GM19468 (cell line): ENCODE data around the gene LAIR1.
"Not testable (repeated sequence)": the region's sequence is repeated elsewhere in the genome, so short reads cannot be mapped to it uniquely, and the experiment has no call there.

Experiments used
- ATAC-seq: cut with Tn5 transposase; IDR thresholded peaks from one replicate; pipeline ENCODE4 v1.9.1; 2021; ENCODE audit warnings: mild to moderate bottlenecking, moderate library complexity, moderate number of reproducible peaks; ENCODE audit not compliant: unreplicated experiment; ENCODE audit errors: extremely low read depth

The LAIR1 gene

GRCh38 chr19:54364775-54365257, at the start of gene LAIR1:
Gene LAIR1, minus strand, starts transcription at chr19:54364931. Its CDS starts 127 bp downstream, at chr19:54364804.
- no peak for ATAC-seq

- ATAC-seq: no peak
These were observed 49.4 kb upstream of the LAIR1 start for GRCh38 chr19:54414156-54414555.

DNA sequence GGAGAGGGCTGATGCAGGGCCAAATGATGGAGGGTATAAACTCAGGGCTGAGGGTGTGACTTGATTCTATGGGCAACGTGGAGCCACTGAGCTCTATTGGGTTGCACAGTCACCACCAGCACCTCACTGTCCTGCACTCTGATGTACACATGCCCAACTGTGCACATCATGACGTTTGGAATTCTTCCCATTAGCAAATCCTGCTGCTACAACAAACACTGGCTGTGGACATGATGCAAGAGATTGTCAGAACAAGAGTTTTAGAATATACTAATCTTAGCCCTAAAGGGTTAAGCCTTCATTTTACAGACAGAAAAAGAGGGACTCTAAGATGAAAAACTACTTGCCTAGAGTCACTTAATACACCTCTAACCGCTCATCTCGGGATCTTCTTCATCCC, 48.1 kb upstream of the LAIR1 start:
- no peak for ATAC-seq

- no peak for ATAC-seq
These were observed 46.3 kb upstream of the LAIR1 start for GRCh38 chr19:54411033-54411432.

GRCh38 chr19:54408456-54409026, 43.8 kb upstream of the LAIR1 start:
- no peak for ATAC-seq

- no peak for ATAC-seq
These were observed 43.0 kb upstream of the LAIR1 start for GRCh38 chr19:54407780-54408179.

GRCh38 chr19:54405628-54406027, 40.9 kb upstream of the LAIR1 start:
- ATAC-seq: no peak

DNA sequence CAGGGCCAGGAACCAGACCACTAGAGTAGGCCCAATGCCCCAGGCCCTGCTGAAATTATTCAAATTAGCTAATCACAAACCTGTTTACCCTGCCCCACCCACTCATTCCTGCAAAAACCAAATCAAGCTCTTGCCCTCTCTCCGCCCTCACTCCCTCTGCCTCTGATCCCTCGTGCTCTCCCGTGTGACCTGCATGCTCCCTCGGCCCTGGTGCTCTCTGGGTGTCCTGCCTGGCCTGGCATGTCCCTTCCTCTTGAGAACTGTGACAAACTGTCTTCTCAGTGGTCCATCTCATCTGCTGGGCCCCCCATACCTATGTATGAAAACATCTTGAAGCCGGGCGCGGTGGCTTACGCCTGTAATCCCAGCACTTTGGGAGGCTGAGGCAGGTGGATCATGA, 38.3 kb upstream of the LAIR1 start:
- no peak for ATAC-seq

- no peak for ATAC-seq
These were observed 36.2 kb upstream of the LAIR1 start for GRCh38 chr19:54400913-54401312.

DNA sequence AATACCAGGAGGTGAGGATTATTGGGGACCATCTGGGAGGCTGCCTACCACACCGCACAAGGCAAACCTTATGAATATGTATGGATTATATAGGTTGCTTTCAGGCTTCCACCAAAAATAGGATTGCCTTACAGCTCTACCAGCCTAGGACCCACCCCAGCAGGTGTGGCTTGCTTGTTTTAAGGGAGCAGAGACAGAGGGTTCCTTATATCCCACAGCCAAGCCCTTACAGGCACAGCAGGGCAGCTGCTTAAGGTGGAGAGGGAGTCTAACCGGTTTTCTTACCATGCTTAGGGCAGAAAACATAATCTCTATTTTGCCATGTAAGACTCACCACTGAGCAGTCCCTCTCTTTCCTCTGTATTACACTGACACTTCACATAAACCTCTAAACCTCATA, 34.5 kb upstream of the LAIR1 start:
- ATAC-seq: no peak

GRCh38 chr19:54395685-54396084, 31.0 kb upstream of the LAIR1 start:
- ATAC-seq: no peak

DNA sequence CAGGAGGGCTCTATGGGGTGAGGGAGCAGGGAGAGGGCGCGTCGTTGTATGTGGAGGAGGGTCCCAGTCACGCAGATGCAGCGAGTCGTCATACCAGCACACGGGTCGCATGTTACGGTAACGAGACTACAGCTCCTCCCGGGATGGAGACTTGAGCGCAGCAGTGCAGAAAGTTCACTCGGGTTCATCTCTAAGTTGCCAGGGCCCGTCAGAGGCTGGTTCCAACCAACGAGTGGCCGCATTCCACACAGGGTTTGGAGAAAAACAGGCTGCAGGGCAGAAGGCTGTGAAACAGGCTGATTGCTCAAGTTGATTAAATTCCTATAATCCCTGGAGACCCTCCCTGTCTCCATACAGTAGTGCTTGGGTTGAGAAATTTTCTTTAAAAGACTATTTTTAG, 28.6 kb upstream of the LAIR1 start:
- no peak for ATAC-seq

DNA sequence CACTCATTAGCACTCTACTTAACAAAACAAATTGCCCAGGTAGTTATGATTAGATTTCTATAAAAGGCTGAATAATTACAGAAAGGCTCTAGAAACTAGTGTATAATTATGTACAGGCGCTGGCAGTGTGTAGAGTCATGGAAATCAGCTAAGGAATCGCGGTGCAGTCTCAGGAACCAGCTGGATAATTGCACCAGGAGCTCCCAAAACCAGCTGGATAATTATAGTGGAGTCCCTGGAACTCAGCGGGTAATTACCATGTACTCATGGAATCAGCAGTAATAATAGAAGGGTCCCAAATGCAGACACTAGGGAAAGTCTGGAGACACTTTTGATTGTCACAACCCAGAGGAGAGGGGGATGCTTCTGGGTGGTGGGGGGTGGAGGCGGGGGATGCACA, 27.4 kb upstream of the LAIR1 start:
- no peak for ATAC-seq

GRCh38 chr19:54391589-54392061, 26.9 kb upstream of the LAIR1 start:
- ATAC-seq: no peak

DNA sequence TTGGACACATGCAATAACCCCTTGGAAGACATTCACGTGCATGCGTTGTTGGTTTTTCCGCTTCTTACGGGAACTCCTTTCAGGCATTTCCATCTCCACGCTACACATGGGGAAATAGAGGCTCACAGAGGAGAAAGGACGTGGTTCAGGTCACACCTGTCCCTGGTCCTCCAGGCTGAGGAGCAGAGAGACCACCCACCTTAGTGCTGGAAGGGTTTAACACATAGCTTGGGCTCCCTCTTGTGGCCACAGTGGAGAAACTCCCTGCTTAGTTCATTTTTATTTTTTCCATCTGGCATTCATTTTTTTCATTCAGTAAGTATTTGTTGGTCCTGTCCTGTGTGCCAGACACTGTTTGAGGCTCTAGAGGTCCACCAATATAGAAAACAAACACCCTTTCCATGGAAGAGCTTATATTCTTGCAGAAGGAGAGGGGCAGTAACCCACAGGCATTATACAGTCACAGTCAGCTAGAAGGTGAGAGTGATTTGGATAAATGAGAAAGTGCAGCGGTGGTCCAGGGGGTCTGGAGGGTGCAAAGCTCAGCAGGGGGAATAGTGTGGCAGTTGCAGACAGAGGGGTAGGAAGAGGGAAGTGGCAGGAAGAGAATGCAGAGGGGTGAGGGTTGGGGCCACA, 26.3 kb upstream of the LAIR1 start:
- no peak for ATAC-seq

- no peak for ATAC-seq
These were observed 24.8 kb upstream of the LAIR1 start for GRCh38 chr19:54389553-54389952.

GRCh38 chr19:54388802-54389139, 24.0 kb upstream of the LAIR1 start:
- ATAC-seq: no peak

- no peak for ATAC-seq
These were observed 23.5 kb upstream of the LAIR1 start for GRCh38 chr19:54387991-54388801.

DNA sequence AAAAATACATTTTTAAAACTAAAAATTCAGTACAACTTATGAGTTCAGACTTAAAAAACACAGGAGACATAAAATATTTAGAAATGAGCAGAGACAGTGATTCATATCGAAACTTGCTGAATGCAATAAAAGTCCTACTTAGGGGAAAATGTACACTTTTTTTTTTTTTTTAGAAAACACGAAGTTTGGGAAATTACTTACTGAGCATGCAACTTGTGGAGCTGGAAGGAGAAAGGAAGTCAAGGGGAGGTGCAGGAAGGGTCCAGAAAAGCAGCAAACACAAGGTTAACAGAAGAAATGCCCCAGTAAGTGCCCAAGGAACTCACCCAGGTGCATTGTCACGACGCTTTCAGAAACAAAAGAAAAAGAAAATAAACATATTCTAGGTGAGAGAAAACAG, 18.6 kb upstream of the LAIR1 start:
- ATAC-seq: no peak

DNA sequence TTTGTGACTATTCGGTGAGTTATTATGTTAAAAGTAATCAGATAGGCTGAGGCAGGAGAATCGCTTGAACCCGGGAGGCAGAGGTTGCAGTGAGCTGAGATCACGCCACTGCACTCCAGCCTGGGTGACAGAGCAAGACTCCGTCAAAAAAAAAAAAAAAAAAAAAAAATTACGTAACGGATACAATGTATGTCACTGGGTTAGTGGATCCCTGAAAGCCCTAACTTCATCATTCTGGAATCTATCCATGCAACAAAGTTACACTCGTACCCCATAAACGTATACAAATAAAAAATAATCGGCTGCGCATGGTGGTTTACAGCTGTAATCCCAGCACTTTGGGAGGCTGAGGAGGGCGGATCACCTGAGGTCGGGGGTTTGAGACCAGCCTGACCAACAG, 17.3 kb upstream of the LAIR1 start:
- not testable (repeated sequence) for ATAC-seq

DNA sequence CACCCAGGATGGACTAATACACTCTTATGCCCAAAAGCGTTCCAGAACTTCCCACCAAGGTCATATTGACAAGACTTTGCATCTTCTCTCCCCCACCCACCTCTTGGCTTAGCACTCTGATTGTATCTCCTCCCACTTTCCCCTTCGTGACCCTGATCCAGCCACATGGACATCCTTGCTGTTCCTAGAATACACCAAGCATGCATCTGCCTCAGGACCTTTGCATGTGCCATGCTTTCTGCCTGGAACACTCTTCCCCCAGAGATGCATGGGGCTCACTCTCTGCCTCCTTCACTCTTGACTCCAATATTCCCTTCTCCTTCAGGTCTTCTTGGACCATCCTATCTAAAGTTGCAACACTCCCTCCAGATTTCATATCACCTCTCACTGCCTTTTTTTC, 16.2 kb upstream of the LAIR1 start:
- ATAC-seq: no peak
